H9 (cell line): ENCODE results near the gene ACOT8. TPM values are rescaled to one million over a fixed set of nuclear protein-coding genes. Genes with fewer than 3 reads are reported as not detected.

ENCODE experiments used
- DNase-seq: peaks from one replicate; pipeline ENCODE4 v3.0.0-alpha.2; 2017
- H2AFZ ChIP-seq: one replicate; pipeline ENCODE4 v1.6.1; 2013; ENCODE audit warnings: mild to moderate bottlenecking, low read length, control low read depth, moderate library complexity
- H2AK5ac ChIP-seq: 2 replicates; pipeline ENCODE4 v1.6.1; 2013; ENCODE audit warnings: low read length, control low read depth, mixed read lengths; ENCODE audit not compliant: insufficient read length
- H2BK120ac ChIP-seq: one replicate; pipeline ENCODE4 v1.6.1; 2013; ENCODE audit warnings: low read depth, mild to moderate bottlenecking, low read length, control low read depth, inconsistent platforms; ENCODE audit not compliant: poor library complexity, severe bottlenecking
- H2BK12ac ChIP-seq: 2 replicates; pipeline ENCODE4 v1.6.1; 2013; ENCODE audit warnings: low read length, control low read depth, mixed read lengths, low read depth; ENCODE audit not compliant: insufficient read length
- H2BK15ac ChIP-seq: 2 replicates; pipeline ENCODE4 v1.6.1; 2013; ENCODE audit warnings: low read depth, low read length, control low read depth
- H2BK20ac ChIP-seq: one replicate; pipeline ENCODE4 v1.6.1; 2013; ENCODE audit warnings: low read depth, mild to moderate bottlenecking, low read length, control low read depth, inconsistent platforms; ENCODE audit not compliant: poor library complexity, severe bottlenecking
- H2BK5ac ChIP-seq: 2 replicates; pipeline ENCODE4 v1.6.1; 2013; ENCODE audit warnings: low read length, control low read depth, mixed read lengths; ENCODE audit not compliant: insufficient read length
- H3K14ac ChIP-seq: 2 replicates; pipeline ENCODE4 v1.6.1; 2013; ENCODE audit warnings: low read length, control low read depth; ENCODE audit not compliant: insufficient read depth
- H3K18ac ChIP-seq: 2 replicates; pipeline ENCODE4 v1.6.1; 2013; ENCODE audit warnings: low read depth, mild to moderate bottlenecking, mixed read lengths, low read length, control low read depth; ENCODE audit not compliant: insufficient read length
- H3K23ac ChIP-seq: 2 replicates; pipeline ENCODE4 v1.6.1; 2013; ENCODE audit warnings: low read length, control low read depth, mixed read lengths, low read depth; ENCODE audit not compliant: insufficient read length
- H3K23me2 ChIP-seq: 2 replicates; pipeline ENCODE4 v1.6.1; 2013; ENCODE audit warnings: low read depth, mild to moderate bottlenecking, mixed read lengths, low read length, control low read depth; ENCODE audit not compliant: insufficient read length, poor library complexity, severe bottlenecking
- H3K27ac ChIP-seq: 2 replicates; pipeline ENCODE4 v1.5.1; 2013; ENCODE audit warnings: low read length, control low read depth, mixed read lengths, low read depth; ENCODE audit not compliant: insufficient read length
- H3K27me3 ChIP-seq: 2 replicates; pipeline ENCODE4 v1.6.1; 2013; ENCODE audit warnings: low read length, control low read depth, inconsistent platforms; ENCODE audit not compliant: insufficient read depth
- H3K4ac ChIP-seq: 2 replicates; pipeline ENCODE4 v1.6.1; 2013; ENCODE audit warnings: low read depth, mild to moderate bottlenecking, control low read depth, inconsistent platforms, low read length, moderate library complexity
- H3K4me1 ChIP-seq: 2 replicates; pipeline ENCODE4 v1.6.1; 2013; ENCODE audit warnings: low read length, control low read depth, inconsistent platforms; ENCODE audit not compliant: insufficient read depth
- H3K4me2 ChIP-seq: 2 replicates; pipeline ENCODE4 v1.6.1; 2013; ENCODE audit warnings: low read length, control low read depth, mixed read lengths; ENCODE audit not compliant: insufficient read length, insufficient read depth
- H3K56ac ChIP-seq: 2 replicates; pipeline ENCODE4 v1.6.1; 2013; ENCODE audit warnings: low read depth, mild to moderate bottlenecking, mixed read lengths, low read length, control low read depth; ENCODE audit not compliant: insufficient read length
- H3K79me1 ChIP-seq: 2 replicates; pipeline ENCODE4 v1.6.1; 2013; ENCODE audit warnings: low read depth, mild to moderate bottlenecking, moderate library complexity, low read length, control low read depth, inconsistent platforms; ENCODE audit not compliant: insufficient read depth, poor library complexity, severe bottlenecking
- H3K79me2 ChIP-seq: 2 replicates; pipeline ENCODE4 v1.6.1; 2013; ENCODE audit warnings: low read length, control low read depth, inconsistent platforms; ENCODE audit not compliant: insufficient read depth
- H3K9ac ChIP-seq: 2 replicates; pipeline ENCODE4 v1.6.1; 2013; ENCODE audit warnings: low read length, control low read depth, mixed read lengths; ENCODE audit not compliant: insufficient read length; ENCODE audit errors: extremely low read depth
- H3K9me3 ChIP-seq: one replicate; pipeline ENCODE4 v1.6.1; 2013; ENCODE audit warnings: low read depth, low read length, inconsistent platforms; ENCODE audit not compliant: control insufficient read depth
- H3T11ph ChIP-seq: one replicate; pipeline ENCODE4 v1.6.1; 2013; ENCODE audit warnings: mild to moderate bottlenecking, low read length, control low read depth, inconsistent platforms
- H4K20me1 ChIP-seq: one replicate; pipeline ENCODE4 v1.6.1; 2013; ENCODE audit not compliant: control insufficient read depth, insufficient read length, insufficient read depth
- H4K5ac ChIP-seq: 2 replicates; pipeline ENCODE4 v1.6.1; 2013; ENCODE audit warnings: low read depth, mild to moderate bottlenecking, mixed read lengths, low read length, control low read depth; ENCODE audit not compliant: insufficient read length
- H4K8ac ChIP-seq: replicated peaks from 2 replicates; pipeline ENCODE4 v1.6.1; 2013; ENCODE audit warnings: low read length, control low read depth, mixed read lengths, low read depth; ENCODE audit not compliant: insufficient read length
- H4K91ac ChIP-seq: 2 replicates; pipeline ENCODE4 v1.6.1; 2013; ENCODE audit warnings: low read depth, mild to moderate bottlenecking, moderate library complexity, mixed read lengths, low read length, control low read depth; ENCODE audit not compliant: insufficient read length
- H3K27ac Mint-ChIP-seq, 3 experiments: 2 replicates in 2 of 3; 3 replicates in 1 of 3; pipeline ENCODE4 v1.8.0; 2020 to 2021; ENCODE audit warnings: mixed read lengths in 3 of 3, mild to moderate bottlenecking in 1 of 3, moderate library complexity in 1 of 3
- H3K27me3 Mint-ChIP-seq: 2 replicates; pipeline ENCODE4 v1.8.0; 2021; ENCODE audit warnings: low read depth, mild to moderate bottlenecking, moderate library complexity, mixed read lengths
- H3K36me3 Mint-ChIP-seq, 3 experiments: 2 replicates in 2 of 3; 3 replicates in 1 of 3; pipeline ENCODE4 v1.8.0; 2020 to 2021; ENCODE audit warnings: low read depth in 3 of 3, mixed read lengths in 3 of 3; ENCODE audit not compliant: insufficient read depth in 1 of 3
- H3K4me1 Mint-ChIP-seq, 2 experiments: 2 replicates each; pipeline ENCODE4 v1.8.0; 2020; ENCODE audit warnings: mixed read lengths in 2 of 2
- H3K4me3 Mint-ChIP-seq, 2 experiments: 2 replicates in 1 of 2; 3 replicates in 1 of 2; pipeline ENCODE4 v1.8.0; 2020 to 2021; ENCODE audit warnings: mild to moderate bottlenecking in 2 of 2, mixed read lengths in 2 of 2, moderate library complexity in 1 of 2
- H3K9me3 Mint-ChIP-seq, 2 experiments: 2 replicates in 1 of 2; 3 replicates in 1 of 2; pipeline ENCODE4 v1.8.0; 2020; ENCODE audit warnings: mild to moderate bottlenecking in 2 of 2, mixed read lengths in 2 of 2, moderate library complexity in 1 of 2
- WGBS: extraction: QIAGEN DNeasy Blood & Tissue Kit; methylation state at CpG from one replicate; pipeline ENCODE4 v1.1.7; 2013; ENCODE audit warnings: missing lambda C conversion rate, low lambda C conversion rate, mixed read lengths; ENCODE audit not compliant: insufficient read length; ENCODE audit errors: extremely low coverage; 5-methylcytosine and 5-hydroxymethylcytosine counted together
- total RNA-seq: library from RNA; stranded (reverse); gene quantifications from 2 replicates; pipeline ENCODE4 v1.2.1, GENCODE V29; 2021
- TF ChIP-seq, protein P1 (sequence below): fragments of 200-600 bp; sonication (generic); conservative IDR thresholded peaks from 3 replicates; pipeline ENCODE4 v1.8.0; 2021; ENCODE audit warnings: antibody characterized with exemption, mild to moderate bottlenecking

Gene ACOT8
- total RNA-seq, 1 experiment from 2014 or later, result 26.7 TPM

DNA sequence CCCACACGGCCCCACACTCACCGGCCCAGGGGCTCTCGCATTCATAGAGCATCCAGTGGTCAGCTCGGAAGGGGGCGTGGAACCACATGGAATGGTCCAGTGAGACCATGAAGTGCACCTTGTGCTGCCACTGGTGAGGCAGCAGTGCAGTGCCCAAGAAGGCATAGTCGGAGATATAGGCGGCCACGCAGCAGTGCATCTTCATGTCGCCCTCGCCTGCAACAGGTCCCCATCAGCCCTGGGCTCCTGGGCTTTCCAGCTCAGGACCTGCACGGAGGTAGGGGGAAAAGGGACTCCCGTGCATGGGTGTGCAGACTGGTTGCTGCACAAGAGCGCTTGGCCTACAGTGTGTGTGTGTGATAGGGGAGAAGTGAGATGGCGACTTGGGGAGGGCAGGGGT is 13.7 kb downstream of the ACOT8 start:
- Histone ChIP-seq H3K79me2 (no peaks in the 10 kb centered on the region), H3K79me1 (no peaks in the 10 kb centered on the region), H3K9me3 (no peaks in the 10 kb centered on the region), H3K4ac (no peak overlapping the region), H3T11ph (no peak overlapping the region), H2AK5ac (no peak overlapping the region), H3K23me2 (peaks cover 3% of the 10 kb centered on the region), H3K27ac (no peak overlapping the region), H4K8ac (no peak overlapping the region), H2BK15ac (no peak overlapping the region), H3K23ac (no peak overlapping the region), H2AFZ (no peak overlapping the region), H4K20me1 (no peaks in the 10 kb centered on the region), H2BK5ac (no peak overlapping the region), H3K14ac (no peak overlapping the region), H3K56ac (no peak overlapping the region), H3K9ac (no peak overlapping the region), H2BK120ac (no peak overlapping the region), H3K4me1 (no peaks in the 10 kb centered on the region), H2BK20ac (no peak overlapping the region), H2BK12ac (no peak overlapping the region), H4K91ac (no peak overlapping the region), H3K4me2 (no peak overlapping the region), H3K27me3 (no peaks in the 10 kb centered on the region), H4K5ac (no peak overlapping the region), H3K18ac (no peak overlapping the region)
- H3K4me3 Mint-ChIP-seq, result no peak overlapping the region
- peaks cover 5 to 55% (median 42%) of the 10 kb centered on the region in 3 experiments for H3K36me3 Mint-ChIP-seq
- no peak for DNase-seq
- 0 out of 7 replicates have a peak overlapping the region, but pooled peaks of 1 of the 3 experiments have one; percentile 45 for H3K27ac Mint-ChIP-seq
- H3K4me1 Mint-ChIP-seq, result no peaks in the 10 kb centered on the region
- no CpG with 5 or more reads among the region's 14 CpGs for WGBS
- TF ChIP-seq, protein P1, sequence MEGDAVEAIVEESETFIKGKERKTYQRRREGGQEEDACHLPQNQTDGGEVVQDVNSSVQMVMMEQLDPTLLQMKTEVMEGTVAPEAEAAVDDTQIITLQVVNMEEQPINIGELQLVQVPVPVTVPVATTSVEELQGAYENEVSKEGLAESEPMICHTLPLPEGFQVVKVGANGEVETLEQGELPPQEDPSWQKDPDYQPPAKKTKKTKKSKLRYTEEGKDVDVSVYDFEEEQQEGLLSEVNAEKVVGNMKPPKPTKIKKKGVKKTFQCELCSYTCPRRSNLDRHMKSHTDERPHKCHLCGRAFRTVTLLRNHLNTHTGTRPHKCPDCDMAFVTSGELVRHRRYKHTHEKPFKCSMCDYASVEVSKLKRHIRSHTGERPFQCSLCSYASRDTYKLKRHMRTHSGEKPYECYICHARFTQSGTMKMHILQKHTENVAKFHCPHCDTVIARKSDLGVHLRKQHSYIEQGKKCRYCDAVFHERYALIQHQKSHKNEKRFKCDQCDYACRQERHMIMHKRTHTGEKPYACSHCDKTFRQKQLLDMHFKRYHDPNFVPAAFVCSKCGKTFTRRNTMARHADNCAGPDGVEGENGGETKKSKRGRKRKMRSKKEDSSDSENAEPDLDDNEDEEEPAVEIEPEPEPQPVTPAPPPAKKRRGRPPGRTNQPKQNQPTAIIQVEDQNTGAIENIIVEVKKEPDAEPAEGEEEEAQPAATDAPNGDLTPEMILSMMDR, result no peak
- H3K9me3 Mint-ChIP-seq, result no peaks in the 10 kb centered on the region
- no peaks in the 10 kb centered on the region for H3K27me3 Mint-ChIP-seq
